ENCODE data around the gene ZFHX3. TPM values are rescaled to one million over a fixed set of nuclear protein-coding genes. Genes with fewer than 3 reads are reported as not detected.

Gene ZFHX3
- total RNA-seq, 2 donors from 2014 or later = 57.7 to 70.1 TPM

- ATAC-seq (ENCODE audit: insufficient number of reproducible peaks, low FRiP score, low read depth) (no peak), DNase-seq (ENCODE audit: low spot score) (no peak)
- no peak for TF ChIP-seq CTCF (IDR thresholded peaks at IDR 0.05)
- Histone ChIP-seq H3K27ac (peak overlapping the region; percentile 95 to 99), H3K4me1 (ENCODE audit: control insufficient read depth in 1 of 2, low read depth in 2 of 2) (peaks cover 57 to 84% of the 10 kb centered on the region in 2 donors), H3K36me3 (no peaks in the 10 kb centered on the region), H3K4me3 (peak overlapping the region; percentile 89), H3K27me3 (replicated peaks; ENCODE audit: insufficient read depth) (no peaks in the 10 kb centered on the region), H3K9me3 (no peaks in the 10 kb centered on the region)
These were observed 3.3 kb upstream of the ZFHX3 start for GRCh38 chr16:73051226-73051625.

GRCh38 chr16:73050201-73051099 lies 2.5 kb upstream of the ZFHX3 start:
- H3K4me1 ChIP-seq (ENCODE audit: control insufficient read depth in 1 of 2, low read depth in 2 of 2) = peaks cover 62 to 87% of the 10 kb centered on the region in 2 donors
- no peaks in the 10 kb centered on the region for H3K36me3 ChIP-seq
- H3K4me3 ChIP-seq = peak overlapping the region; percentile 89
- DNase-seq (ENCODE audit: low spot score) (no peak), ATAC-seq (ENCODE audit: insufficient number of reproducible peaks, low FRiP score, low read depth) (no peak)
- no peaks in the 10 kb centered on the region for H3K9me3 ChIP-seq
- no peak for TF ChIP-seq CTCF (IDR thresholded peaks at IDR 0.05)
- H3K27ac ChIP-seq = peak overlapping the region; percentile 95 to 99
- no peaks in the 10 kb centered on the region for H3K27me3 ChIP-seq (replicated peaks; ENCODE audit: insufficient read depth)

GRCh38 chr16:73049511-73049910 lies 1.6 kb upstream of the ZFHX3 start:
- Histone ChIP-seq H3K4me1 (ENCODE audit: control insufficient read depth in 1 of 2, low read depth in 2 of 2) (peaks cover 63 to 87% of the 10 kb centered on the region in 2 donors), H3K4me3 (peak overlapping the region; percentile 89), H3K9me3 (no peaks in the 10 kb centered on the region), H3K36me3 (no peaks in the 10 kb centered on the region), H3K27ac (peak overlapping the region; percentile 95 to 99), H3K27me3 (replicated peaks; ENCODE audit: insufficient read depth) (no peaks in the 10 kb centered on the region)
- no peak for TF ChIP-seq CTCF (IDR thresholded peaks at IDR 0.05)
- ATAC-seq (ENCODE audit: insufficient number of reproducible peaks, low FRiP score, low read depth) (no peak), DNase-seq (ENCODE audit: low spot score) (no peak)

GRCh38 chr16:73049091-73049490 lies 1.2 kb upstream of the ZFHX3 start:
- H3K27me3 ChIP-seq (replicated peaks; ENCODE audit: insufficient read depth) = no peaks in the 10 kb centered on the region
- H3K36me3 ChIP-seq = no peaks in the 10 kb centered on the region
- ATAC-seq (ENCODE audit: insufficient number of reproducible peaks, low FRiP score, low read depth) (no peak), DNase-seq (ENCODE audit: low spot score) (no peak)
- peak overlapping the region; percentile 89 for H3K4me3 ChIP-seq
- TF ChIP-seq CTCF (IDR thresholded peaks at IDR 0.05) = no peak
- peaks cover 64 to 87% of the 10 kb centered on the region in 2 donors for H3K4me1 ChIP-seq (ENCODE audit: control insufficient read depth in 1 of 2, low read depth in 2 of 2)
- H3K27ac ChIP-seq = peak overlapping the region; percentile 95 to 99
- no peaks in the 10 kb centered on the region for H3K9me3 ChIP-seq

GRCh38 chr16:73048292-73049080 lies 558 bp upstream of the ZFHX3 start:
- Histone ChIP-seq H3K4me3 (peak overlapping the region; percentile 89), H3K27ac (peak overlapping the region; percentile 95 to 99), H3K4me1 (ENCODE audit: control insufficient read depth in 1 of 2, low read depth in 2 of 2) (peaks cover 65 to 87% of the 10 kb centered on the region in 2 donors), H3K9me3 (no peaks in the 10 kb centered on the region), H3K27me3 (replicated peaks; ENCODE audit: insufficient read depth) (no peaks in the 10 kb centered on the region), H3K36me3 (no peaks in the 10 kb centered on the region)
- ATAC-seq (ENCODE audit: insufficient number of reproducible peaks, low FRiP score, low read depth) (no peak), DNase-seq (ENCODE audit: low spot score) (no peak)
- TF ChIP-seq CTCF (IDR thresholded peaks at IDR 0.05) = no peak
